ENCODE results near the gene FBXW5. TPM values are rescaled to one million over a fixed set of nuclear protein-coding genes. Genes with fewer than 3 reads are reported as not detected.

The FBXW5 gene
- polyA plus RNA-seq, 4 donors, result 34.7 to 67.2 (median 37.2) TPM

DNA sequence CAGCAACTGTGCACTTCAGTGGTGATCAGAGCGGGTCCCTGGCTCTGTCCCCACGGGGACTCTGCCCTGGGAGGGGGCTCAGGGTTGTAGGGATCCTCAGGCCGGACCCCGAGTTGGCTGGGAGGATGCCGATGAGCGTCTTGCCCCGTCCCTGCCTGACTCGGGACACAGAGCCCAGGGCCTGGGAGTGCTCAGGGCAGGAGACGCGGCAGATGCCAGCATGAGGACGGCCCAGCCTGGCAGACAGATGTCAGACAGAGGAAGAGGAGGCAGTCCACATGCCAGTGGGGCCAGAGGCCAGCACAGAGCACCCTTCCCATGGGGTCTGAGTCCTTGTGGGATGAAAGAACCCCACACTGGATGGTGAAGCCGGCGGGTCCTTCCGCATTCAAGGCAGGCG, 18.8 kb upstream of the FBXW5 start:
- DNase-seq (ENCODE audit: low read depth in 4 of 4, low spot score in 3 of 4), result no peak

DNA sequence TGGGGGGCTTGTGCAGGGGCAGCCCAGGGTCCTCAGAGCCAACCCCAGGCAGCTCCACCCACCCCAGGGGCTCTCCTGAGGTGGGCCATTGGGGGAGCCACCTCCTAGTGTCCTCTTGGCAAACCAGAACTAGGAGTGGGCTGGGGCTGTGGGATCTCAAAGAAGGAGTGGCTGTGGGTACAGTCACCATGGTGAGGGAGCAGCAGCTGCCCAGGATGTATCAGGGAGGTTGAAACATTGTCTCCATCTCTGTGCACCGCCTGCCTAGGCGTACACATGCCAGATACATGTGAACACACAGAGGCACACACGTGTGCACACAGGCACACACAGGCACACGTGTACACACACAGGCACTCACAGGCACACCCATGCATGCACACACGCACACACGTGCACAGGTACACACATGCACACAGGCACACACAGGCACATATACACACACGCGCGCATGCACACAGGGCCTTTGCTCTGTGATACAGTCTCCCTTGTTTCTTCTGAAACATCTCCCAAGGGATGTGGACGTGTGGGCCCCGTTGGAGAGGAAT, 18.2 kb upstream of the FBXW5 start:
- DNase-seq (ENCODE audit: low read depth in 4 of 4, low spot score in 3 of 4), result no peak

DNA sequence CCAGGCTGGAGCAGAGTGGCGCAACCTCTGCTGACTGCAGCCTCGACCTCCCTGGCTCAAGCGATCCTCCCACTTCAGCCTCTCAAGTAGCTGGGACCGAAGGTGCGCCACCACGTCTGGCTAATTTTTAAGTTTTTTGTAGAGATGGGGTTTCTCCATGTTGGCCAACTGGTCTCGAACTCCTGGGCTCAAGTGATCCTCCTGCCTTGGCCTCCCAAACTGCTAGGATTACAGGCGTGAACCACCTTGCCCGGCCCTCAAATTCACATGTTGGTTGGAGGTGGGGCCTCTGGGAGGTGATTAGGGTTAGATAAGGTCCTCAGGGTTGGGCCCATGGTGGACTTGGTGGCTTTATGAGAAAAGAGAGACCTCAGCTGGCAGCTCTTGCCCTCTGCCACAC, 17.6 kb upstream of the FBXW5 start:
- no peak for DNase-seq (ENCODE audit: low read depth in 4 of 4, low spot score in 3 of 4)

DNA sequence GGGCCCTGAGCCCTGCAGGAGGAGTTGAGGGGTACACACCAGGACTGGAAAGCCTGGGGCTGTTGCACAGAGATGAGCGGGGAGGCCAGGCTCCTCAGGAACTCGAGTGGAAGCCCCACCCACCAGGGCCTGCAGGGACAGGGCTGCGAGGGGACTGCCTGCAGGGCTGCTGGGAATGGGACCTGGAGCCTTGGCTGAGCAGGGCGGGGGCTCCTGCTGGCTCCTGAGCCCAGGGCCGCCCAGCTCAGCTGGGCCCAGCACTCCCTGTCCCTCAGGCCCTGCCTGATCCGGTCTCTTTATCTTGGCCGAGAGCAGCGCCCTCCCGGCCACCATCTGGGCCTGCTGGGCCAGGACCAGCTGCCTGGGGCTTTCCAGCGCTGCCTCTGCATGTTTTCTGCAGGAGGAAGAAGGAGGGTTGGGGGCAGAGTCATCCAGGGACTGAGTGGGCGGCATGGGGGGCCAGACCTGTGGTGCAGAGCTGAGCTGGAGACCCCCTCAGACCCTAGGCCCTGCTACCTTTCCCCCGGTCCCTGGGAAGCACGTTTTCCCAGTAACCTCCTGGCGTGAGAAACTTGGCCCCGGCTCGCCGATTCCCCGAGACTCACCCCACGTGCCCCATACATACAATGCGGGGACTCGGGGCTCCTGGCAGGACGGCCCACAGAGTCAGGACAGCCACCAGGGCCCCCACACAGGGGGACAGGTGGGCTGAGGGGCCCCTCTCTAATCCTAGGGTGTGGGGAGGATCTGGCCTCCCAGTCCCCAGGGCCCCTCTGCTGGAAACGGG, 16.9 kb upstream of the FBXW5 start:
- no peak for DNase-seq (ENCODE audit: low read depth in 4 of 4, low spot score in 3 of 4)

DNA sequence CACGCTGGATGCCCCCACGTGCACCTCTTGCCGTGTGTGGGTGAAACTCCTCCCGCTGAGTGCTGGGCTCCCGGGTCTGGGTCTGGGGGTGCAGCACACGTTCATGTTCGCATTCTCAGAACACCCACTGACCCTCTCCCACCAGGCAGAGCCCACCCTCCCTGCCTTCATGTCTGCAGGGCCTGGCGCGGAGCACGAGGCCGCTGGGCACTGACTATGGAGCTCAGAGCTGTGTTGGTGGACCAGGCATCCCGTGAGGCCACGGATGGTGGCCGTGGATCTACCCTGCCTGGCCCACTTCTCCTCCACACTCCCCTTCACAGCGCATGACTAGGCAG, 16.4 kb upstream of the FBXW5 start:
- DNase-seq (ENCODE audit: low read depth in 4 of 4, low spot score in 3 of 4), result no peak

DNA sequence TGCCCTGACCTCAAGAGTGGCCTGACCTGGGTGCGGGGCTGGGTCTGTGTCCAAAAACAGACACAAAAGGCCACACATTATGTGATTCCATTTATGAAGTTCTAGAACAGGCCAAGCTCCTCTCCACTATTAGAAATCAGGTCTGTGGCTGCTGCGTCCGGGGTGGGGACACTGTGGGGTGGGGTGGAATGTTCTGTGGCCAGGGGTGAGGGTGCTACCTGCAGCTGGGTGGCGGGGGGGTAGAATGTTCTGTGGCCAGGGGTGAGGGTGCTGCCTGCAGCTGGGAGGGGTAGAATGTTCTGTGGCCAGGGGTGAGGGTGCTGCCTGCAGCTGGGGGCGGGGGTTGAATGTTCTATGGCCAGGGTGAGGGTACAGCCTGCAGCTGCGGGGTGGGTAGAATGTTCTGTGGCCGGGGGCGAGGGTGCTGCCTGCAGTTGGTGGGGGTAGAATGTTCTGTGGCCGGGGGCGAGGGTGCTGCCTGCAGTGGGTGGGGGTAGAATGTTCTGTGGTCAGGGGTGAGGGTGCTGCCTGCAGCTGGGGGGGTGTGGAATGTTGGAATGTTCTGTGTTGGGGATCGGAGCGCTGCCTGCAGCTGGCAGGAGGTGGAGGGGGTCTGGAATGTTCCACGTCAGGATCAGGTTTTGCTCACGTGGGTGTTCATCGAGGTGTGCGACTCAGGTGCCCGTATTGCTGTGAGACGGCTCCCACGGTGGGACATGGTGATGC, 15.8 kb upstream of the FBXW5 start:
- DNase-seq (ENCODE audit: low read depth in 4 of 4, low spot score in 3 of 4), result no peak

DNA sequence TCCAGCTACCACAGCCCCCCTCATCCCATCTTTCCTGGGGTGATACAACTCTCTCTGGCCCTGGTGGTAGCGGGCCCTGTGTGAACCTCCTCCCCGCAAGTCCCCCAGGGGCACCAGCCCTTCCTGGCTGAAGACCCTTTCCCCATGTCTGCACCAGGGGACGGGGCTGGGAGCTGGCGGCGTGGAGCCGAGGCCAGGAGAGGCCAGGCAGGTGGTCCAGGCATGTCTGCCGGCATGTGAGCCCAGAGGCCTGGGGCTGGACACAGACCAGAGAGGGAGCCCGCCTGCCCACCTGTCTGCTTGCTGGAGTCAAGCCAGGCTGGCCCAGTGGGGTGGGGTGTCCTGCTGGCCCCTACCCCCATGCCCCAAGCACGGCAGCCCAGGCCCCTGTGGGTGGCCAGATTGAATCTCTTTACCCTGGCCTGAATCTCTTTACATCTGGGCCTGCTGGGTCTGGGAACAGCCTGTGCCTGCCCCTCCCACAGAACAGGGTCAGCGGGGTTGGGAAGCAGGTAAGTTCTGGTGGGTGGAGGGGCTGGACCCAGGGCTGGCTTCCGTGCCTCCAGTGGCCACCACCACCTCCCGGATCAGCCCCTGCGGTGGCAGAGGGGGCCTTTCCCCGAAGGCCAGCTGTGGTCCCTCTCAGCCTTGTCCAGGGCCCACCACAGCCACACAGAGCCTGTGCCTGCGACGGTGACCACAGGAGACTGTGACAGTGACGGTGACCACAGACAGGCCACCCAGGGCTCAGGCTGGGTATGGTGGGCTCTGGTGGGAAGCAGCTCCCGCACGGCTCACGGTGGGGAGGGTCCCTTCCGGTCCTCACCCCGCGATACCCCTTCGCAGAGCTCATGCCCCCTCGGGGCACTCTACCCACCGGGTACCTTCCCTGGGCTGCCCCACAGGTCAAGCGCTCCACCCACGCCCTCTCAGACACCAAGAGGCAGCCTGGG, 14.6 kb upstream of the FBXW5 start:
- DNase-seq (ENCODE audit: low read depth in 4 of 4, low spot score in 3 of 4), result no peak

DNA sequence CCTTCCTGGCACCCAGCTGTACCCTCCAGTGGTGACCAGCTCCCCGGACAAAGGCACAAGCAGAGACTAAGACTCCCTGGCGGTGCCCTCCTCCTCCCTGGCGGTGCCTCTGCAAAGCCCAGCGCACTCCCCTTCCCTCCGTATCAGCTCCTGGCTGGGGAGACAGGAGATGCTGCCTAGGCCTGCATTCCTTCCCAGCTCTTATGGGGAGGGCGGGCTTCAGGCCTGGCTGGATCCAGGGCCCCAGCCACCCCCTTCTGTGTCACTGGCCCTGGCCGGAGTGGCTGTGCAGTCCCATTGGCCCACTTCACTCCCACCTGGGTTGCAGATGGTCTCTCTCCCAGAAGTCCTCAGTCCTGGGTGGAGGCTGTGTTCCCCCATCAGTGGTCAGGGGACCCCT, 13.9 kb upstream of the FBXW5 start:
- DNase-seq (ENCODE audit: low read depth in 4 of 4, low spot score in 3 of 4), result no peak

DNA sequence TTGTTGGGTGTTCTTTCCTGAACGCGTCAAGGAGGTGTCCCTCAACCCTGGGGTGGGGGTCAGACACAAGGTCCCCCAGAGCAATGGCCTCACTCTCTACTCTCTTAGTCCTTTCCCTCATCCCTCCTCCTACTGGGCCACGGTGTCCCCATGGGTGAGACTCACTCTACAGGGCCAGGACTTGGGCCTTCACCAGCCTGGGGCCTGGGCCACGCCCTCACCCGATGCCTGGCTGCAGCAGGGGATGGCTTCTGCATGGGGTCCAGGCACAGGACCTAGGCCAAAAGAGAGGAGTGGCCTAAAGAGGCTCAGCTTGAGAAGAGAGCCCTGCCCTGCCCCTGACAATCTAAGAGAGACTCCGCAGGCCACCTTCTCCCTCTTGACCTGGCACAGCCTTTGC, 13.4 kb upstream of the FBXW5 start:
- no peak for DNase-seq (ENCODE audit: low read depth in 4 of 4, low spot score in 3 of 4)

DNA sequence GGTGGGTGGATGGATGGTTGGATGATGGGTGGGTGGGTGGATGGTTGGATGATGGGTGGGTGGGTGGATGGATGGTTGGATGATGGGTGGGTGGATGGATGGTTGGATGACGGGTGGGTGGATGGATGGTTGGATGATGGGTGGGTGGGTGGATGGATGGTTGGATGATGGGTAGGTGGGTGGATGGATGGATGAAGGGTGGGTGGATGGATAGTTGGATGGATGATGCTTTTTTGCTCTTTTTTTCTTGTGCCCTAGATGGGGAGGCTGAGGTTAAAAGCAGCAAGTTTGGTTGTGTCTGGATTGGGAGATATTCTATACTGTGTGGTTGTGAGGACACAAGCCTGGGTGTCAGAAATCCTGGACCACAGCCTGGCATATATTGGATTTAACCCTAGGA, 12.9 kb upstream of the FBXW5 start:
- no peak for DNase-seq (ENCODE audit: low read depth in 4 of 4, low spot score in 3 of 4)

DNA sequence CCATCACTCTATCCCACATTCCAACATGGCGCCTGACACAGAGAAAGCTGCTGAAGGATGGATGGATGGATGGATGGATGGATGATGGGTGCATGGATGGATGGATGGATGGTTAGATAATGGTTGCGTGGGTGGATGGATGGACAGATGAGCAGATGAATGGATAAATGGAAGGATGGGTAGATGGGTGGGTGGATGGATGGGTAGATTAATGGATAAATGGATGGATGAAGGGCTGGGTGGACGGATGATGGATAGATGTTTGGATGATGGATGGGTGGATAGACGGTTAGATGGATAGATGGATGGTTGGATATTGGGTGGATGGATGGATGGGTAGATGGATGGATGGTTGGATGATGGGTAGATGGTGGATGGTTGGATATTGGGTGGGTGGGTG, 12.1 kb upstream of the FBXW5 start:
- DNase-seq (ENCODE audit: low read depth in 4 of 4, low spot score in 3 of 4), result no peak

DNA sequence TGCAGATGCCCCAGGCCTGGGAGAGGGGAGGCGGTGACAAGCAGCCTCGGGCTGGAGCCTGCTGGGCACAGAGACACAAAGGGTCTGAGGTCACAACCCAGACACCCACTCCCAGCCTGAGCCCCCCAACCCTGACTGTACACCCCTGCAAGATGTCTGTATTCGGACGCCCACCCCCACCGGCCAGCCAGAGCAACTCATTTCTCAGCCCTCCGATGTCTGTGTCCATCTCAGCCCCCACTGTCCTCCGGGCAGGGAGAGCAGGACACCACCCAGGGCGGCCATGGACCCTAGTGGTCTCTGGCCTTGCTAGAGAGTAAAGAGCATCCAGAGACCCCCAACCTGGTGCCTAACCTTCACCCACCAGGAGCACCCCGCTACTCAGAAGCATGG, 11.4 kb upstream of the FBXW5 start:
- DNase-seq (ENCODE audit: low read depth in 4 of 4, low spot score in 3 of 4), result no peak

DNA sequence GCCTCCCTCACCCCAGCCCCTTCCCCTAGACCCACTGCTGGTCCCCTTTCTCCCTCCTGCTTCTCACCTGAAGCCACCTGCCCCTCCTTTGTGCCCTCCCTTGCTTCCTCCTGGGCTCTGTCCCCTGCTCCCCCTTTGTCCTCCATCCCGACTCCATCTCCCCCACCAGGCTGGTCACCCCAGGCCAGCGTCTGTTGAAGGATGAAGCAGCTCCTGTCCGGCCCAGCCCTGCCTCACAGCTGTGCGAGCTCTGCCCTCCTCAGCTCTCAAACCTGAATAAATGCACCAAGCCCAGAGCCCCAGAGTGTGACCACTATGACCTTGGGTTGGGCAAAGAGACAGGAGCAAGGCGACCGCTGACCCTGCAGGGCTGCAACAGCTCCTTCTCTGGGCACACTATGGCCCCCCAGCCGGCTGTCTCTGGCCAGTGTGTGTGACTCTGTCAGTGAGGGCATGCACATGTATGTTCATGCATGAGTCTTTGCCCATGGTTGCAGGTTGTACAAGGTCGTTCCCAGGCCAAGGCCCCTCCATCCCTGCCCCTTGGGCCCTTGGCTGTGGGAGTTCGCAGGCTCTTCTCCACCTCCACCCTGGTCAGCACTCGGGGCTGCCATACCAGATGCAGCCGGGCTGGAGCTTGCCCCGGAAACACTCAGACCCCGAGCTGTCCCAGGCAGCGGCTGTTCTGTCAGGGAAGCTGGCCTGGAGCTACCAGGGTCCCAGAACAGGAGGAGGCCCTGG, 10.8 kb upstream of the FBXW5 start:
- no peak for DNase-seq (ENCODE audit: low read depth in 4 of 4, low spot score in 3 of 4)

DNA sequence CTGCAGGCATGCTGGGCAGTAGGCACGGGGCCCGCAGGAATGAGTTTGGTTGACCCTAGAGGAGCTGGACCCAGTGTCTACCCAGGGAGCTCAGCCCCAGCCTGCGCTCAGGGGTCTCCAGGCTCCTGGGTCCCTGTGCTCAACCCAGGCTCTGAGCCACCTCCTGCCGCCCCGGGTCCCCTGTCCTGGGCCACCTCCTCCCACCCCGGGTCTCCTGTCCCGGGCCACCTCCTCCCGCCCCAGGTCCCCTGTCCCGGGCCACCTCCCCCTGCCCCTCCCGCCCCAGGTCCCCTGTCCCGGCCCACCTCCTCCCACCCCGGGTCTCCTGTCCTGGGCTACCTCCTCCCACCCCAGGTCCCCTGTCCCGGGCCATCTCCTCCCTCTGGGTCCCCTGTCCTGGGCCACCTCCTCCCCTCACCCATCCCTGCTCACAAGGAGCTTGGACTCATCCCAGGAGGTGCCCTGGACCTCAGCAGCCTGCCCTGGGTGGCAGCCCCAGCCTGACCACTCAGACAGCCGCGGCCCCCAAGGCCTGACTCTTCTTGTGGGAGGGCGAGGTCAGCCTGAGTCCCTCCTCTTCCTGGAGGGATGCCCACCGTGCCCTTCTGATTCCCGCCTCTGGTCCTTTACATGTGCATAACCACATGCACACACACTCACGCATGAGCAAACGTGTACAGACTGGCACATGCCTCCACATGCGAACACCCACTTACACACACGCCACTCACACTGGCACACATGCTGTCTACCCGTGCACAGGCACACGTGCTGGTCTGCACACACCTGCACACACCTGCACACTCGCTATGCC, 9.9 kb upstream of the FBXW5 start:
- no peak for DNase-seq (ENCODE audit: low read depth in 4 of 4, low spot score in 3 of 4)

DNA sequence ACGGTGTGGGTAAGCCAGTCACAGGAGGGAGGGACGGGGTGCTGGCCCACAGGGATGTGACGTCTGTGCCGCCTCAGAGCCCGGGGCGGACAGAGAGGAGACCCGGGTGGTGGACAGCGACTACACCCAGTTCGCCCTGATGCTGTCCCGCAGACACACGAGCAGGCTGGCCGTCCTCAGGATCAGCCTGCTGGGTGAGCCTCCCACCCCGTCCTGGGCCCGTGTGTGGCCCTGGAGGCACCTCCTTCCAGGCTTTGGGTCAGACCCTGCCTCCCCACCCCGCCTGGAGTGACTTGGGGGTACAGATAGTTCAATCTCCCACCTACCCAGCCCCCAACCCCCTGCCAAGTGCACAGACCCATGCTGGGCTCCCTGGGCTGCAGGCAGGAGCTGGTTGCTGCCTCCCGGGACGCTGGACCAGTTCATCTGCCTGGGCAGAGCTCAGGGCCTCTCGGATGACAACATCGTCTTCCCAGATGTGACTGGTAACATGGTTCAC, 9.3 kb upstream of the FBXW5 start:
- no peak for DNase-seq (ENCODE audit: low read depth in 4 of 4, low spot score in 3 of 4)

DNA sequence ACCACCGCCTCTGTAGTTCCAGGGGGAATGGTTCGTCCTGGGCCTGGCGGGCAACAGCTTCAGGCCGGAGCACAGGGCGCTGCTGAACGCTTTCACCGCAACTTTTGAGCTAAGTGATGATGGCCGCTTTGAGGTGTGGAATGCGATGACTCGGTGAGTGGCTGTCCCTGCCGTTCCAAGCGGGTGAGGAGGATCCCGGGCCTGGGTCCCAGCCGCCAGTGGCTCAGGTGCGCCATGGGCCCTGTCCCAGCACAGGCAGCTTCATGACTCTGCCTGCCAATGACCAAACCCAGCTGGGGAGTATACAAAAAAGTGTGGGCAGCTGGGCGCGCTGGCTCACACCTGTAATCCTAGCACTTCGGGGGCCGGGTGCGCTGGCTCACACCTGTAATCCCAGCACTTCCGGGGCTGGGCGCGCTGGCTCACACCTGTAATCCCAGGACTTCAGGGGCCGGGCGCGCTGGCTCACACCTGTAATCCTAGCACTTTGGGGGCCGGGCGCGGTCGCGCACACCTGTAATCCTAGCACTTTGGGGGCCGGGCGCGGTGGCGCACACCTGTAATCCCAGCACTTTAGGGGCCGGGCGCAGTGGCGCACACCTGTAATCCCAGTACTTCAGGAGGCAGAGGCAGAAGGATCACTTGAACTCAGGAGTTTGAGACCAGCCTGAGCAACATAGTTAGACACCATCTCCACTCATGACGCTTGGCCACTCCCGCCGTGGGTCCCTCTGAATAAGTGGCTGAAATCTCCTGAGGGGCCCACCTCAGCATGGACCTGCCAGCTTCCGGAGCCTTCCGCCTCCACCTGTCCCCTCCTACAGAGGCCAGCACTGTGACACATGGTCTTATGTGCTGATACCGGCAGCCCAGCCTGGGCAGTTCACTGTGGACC, 8.6 kb upstream of the FBXW5 start:
- no peak for DNase-seq (ENCODE audit: low read depth in 4 of 4, low spot score in 3 of 4)

DNA sequence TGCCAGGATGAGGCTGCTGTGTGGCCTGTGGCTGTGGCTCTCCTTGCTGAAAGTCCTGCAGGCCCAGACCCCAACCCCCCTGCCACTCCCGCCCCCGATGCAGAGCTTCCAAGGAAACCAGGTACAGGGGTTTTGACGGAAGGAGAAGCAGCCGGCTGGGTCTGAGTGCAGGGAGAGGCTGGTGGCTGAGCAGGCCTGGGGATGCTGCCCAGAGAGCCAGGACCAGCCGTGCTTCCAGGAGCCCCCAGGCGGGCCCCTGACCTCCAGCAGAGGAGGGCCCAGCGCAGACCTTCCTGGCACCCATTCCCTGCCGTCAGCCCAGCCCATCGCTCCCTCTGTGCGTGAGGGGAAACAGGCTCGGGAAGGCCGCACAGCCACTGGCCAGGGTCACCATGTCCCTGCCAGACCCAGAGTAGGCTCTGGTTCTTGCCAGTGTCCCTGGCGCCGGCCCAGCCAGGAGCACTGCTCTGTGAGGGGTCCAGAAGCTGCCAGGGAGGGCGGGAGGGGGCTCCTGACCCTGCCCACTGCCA, 7.8 kb upstream of the FBXW5 start:
- no peak for DNase-seq (ENCODE audit: low read depth in 4 of 4, low spot score in 3 of 4)

All from left renal pelvis (tissue), 4 donors.